ENCODE results near the gene CYP26C1. TPM values are rescaled to one million over a fixed set of nuclear protein-coding genes. Genes with fewer than 3 reads are reported as not detected.

CYP26C1 gene
- total and polyA plus RNA-seq, 2 of the 13 experiments (the other 11 are each of a cell fraction or from before 2014, with no cell fraction given), result 0.02 TPM; not detected in 1

- no peak overlapping the region for H2AFZ ChIP-seq (ENCODE audit: low read length)
- ChIA-PET CTCF (ENCODE audit: low intra/inter-chr PET ratio, low total read pairs) (no interaction called here), POLR2A (no interaction called here)
- DNase-seq (ENCODE audit: low spot score) (peak; percentile 28), FAIRE-seq (peak; percentile 55), ATAC-seq (peak; percentile 75)
- H3K4me2 ChIP-seq (ENCODE audit: low read depth, low read length), result peak overlapping the region; percentile 53
- H4K20me1 ChIP-seq (ENCODE audit: insufficient read depth, low read length), result no peaks in the 10 kb centered on the region
- H3K27me3 ChIP-seq (ENCODE audit: control insufficient read depth in 1 of 2, insufficient read depth in 2 of 2, low read length in 2 of 2), result no peaks in the 10 kb centered on the region
- BruUV-seq (replicated peaks), result no TSS peak
- intact Hi-C loops (cut with micrococcal nuclease; ENCODE audit: unreplicated experiment) (loop anchor here (10.0 kb wide), 1 partner anchor 137 kb away; no protein-coding TSS in a partner anchor), in situ Hi-C loops (cut with HindIII; ENCODE audit: extremely low pct_ligation_motif_present, low pct_unique_long_range_greater_than_20kb) (no loop called here)
- no peaks in the 10 kb centered on the region for H3K79me2 ChIP-seq (ENCODE audit: insufficient read depth, low read length)
- 11% methylated on average over 5 of the region's 5 CpGs for WGBS (ENCODE audit: low lambda C conversion rate)
- H3K9ac ChIP-seq (ENCODE audit: insufficient read depth, low read depth, low read length), result peak overlapping the region; percentile 13; the same call in 1 of the 2 replicates
- no peaks in the 10 kb centered on the region for H3K9me3 ChIP-seq (ENCODE audit: low read length)
- peaks cover 36% of the 10 kb centered on the region for H3K4me1 ChIP-seq (ENCODE audit: insufficient read depth, low read length)
- H3K36me3 ChIP-seq (replicated peaks in 1 of 2; ENCODE audit: control insufficient read depth in 1 of 2, insufficient read depth in 2 of 2, low read length in 2 of 2), result no peaks in the 10 kb centered on the region
- H3K4me3 ChIP-seq (replicated peaks in 1 of 3; ENCODE audit: insufficient read depth in 1 of 3, low read depth in 2 of 3, low read length in 3 of 3), result no peak overlapping the region
- H3K27ac ChIP-seq (ENCODE audit: extremely low read length, insufficient read depth, low read length), result peak overlapping the region; percentile 79
- TF ChIP-seq RARA (CRISPR knock-in tag; IDR thresholded peaks at IDR 0.05), result no peak
- no peak for TF ChIP-seq ZNF143 (CRISPR knock-in tag; IDR thresholded peaks at IDR 0.05)
- no peak for TF ChIP-seq FOXK2 (IDR thresholded peaks at IDR 0.05)
- no peak for TF ChIP-seq ZNF576 (CRISPR knock-in tag; IDR thresholded peaks at IDR 0.05)
- no peak; the same call in 1 of the 2 replicates for TF ChIP-seq CHD4 (IDR thresholded peaks at IDR 0.05; ENCODE audit: borderline replicate concordance, low read length)
- TF ChIP-seq ZNF737 (CRISPR knock-in tag; IDR thresholded peaks at IDR 0.05; ENCODE audit: borderline replicate concordance), result no peak
- 0 out of 2 replicates have a peak, but pooled peaks have one; percentile 36 for TF ChIP-seq ZNF670 (CRISPR knock-in tag; IDR thresholded peaks at IDR 0.05; ENCODE audit: borderline replicate concordance)
- TF ChIP-seq ZMYM2 (CRISPR knock-in tag; IDR thresholded peaks at IDR 0.05), result 0 out of 2 replicates have a peak, but pooled peaks have one; percentile 40
- TF ChIP-seq KLF11 (CRISPR knock-in tag; IDR thresholded peaks at IDR 0.05), result no peak
- TF ChIP-seq KLF15 (CRISPR knock-in tag; IDR thresholded peaks at IDR 0.05; ENCODE audit: borderline replicate concordance), result no peak
- TF ChIP-seq ARID5B (CRISPR knock-in tag; IDR thresholded peaks at IDR 0.05), result 0 out of 2 replicates have a peak, but pooled peaks have one; percentile 13
- TF ChIP-seq FOSL2 (CRISPR knock-in tag; IDR thresholded peaks at IDR 0.05), result peak; percentile 22; the same call in 1 of the 2 replicates
- no peak for TF ChIP-seq HMGXB3 (CRISPR knock-in tag; IDR thresholded peaks at IDR 0.05; ENCODE audit: borderline replicate concordance)
- no peak for TF ChIP-seq ZNF570 (CRISPR knock-in tag; IDR thresholded peaks at IDR 0.05; ENCODE audit: borderline replicate concordance)
- no peak for TF ChIP-seq ZNF652 (CRISPR knock-in tag; IDR thresholded peaks at IDR 0.05; ENCODE audit: borderline replicate concordance, low read depth)
- TF ChIP-seq ZNF777 (CRISPR knock-in tag; IDR thresholded peaks at IDR 0.05), result no peak
- no peak for TF ChIP-seq MXI1 (IDR thresholded peaks at IDR 0.05; ENCODE audit: borderline replicate concordance, low read depth, low read length)
Measured at GRCh38 chr10:93032105-93032808, 28.3 kb upstream of the CYP26C1 start.
